Effector CD8-positive, alpha-beta T cell (primary cell): ENCODE data around the gene BHLHE23.

ENCODE experiments used
- DNase-seq: peaks from one replicate; lab custom pipeline; 2025; lab: John Stamatoyannopoulos, UW

Gene BHLHE23

DNA sequence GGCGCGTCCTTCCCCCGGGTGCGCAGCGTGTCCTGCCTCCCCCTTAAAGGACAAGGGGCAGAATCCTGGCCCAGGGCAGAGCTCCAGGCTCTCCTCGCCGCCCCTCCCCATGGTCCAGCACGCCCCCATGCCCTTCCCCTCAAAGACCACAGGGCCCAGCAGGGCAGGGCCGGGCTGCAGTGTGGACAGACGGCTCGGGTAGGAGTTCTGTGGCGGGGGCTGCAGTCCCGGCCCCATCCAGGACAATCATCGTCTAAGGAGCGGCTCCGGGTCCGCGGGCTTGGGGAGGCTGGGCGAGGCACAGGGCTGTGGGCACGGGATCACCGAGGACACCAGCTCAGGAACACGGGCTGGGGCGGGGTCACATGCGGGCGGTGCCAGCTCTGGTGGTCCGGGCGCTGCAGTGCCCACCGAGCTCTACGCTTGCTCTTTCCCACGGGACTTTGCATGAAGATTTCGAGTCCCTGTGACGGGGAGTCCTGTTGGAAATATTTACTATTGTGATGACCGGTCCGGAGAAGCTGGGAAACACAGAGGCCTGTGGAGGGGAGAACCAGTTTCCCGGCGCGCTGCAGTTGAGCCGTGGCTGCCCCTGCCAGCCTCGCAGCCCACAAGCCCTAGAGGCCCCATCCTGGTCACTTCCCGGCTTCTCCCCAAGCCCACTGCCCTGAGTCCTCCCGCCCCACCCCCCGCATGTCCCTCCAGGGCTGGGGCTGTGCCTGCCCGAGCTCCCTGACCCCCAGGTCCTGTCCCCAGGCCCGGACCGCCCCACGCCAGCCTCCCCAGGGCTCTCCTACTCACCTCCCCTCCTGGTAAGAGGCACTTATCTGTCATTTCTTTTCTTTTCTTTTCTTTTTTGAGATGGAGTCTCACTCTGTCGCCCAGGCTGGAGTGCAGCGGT is 33.7 kb downstream of the BHLHE23 start:
- DNase-seq = no peak

DNA sequence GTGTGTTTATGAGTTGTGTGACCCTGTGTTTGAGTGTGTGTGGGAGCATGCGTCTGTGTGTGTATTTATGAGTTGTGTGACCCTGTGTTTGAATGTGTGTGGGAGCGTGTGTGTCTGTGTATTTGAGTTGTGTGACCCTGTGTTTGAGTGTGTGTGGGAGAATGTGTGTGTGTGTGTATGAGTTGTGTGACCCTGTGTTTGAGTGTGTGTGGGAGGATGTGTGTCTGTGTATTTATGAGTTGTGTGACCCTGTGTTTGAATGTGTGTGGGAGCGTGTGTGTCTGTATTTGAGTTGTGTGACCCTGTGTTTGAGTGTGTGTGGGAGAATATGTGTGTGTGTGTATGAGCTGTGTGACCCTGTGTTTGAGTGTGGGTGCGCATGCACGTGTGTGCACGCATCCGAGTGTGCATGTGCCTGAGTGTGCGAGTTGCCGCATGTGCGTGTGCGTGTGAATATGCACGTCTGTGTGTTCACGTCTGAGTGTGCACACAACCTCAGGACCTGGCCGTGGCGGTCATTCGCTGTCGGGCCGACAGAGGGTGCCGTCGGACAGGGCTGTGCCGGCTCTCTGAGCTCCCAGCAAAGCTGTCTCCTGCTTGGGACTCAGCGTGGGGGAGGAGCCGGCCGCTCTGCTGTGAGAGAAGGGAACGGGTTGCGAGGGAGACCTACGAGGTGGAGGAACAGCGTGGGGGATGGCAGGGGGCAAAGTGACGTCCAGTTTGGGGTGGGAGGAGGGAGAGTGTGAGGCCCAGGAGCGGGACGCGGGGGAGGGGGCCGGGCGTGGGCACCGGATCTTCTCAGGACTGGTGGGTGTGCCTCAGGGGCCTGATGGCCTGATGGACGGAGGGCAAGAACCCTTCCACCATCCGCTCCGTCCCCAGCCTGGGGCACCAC is 34.6 kb downstream of the BHLHE23 start:
- DNase-seq = peak; percentile 73

DNA sequence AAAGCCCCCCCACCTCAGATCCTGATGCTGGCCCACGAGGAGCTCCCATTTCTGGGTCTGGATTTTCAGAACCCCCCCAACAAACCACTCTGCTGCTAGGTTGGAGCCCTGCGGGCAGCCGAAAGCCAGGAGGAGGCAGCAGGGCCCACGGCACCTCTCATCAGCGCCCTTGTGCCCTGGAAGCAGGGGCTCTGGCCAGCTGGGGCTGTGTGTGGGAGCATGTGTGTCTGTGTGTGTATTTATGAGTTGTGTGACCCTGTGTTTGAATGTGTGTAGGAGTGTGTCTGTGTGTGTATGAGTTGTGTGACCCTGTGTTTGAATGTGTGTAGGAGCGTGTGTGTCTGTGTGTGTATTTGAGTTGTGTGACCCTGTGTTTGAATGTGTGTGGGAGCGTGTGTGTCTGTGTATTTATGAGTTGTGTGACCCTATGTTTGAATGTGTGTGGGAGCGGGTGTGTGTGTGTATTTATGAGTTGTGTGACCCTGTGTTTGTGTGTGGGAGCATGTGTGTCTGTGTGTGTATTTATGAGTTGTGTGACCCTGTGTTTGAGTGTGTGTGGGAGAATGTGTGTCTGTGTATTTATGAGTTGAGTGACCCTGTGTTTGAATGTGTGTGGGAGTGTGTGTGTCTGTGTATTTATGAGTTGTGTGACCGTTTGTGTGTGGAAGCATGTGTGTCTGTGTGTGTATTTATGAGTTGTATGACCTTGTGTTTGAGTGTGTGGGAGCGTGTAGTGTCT is 35.4 kb downstream of the BHLHE23 start:
- no peak for DNase-seq

- no peak for DNase-seq
These were observed 36.2 kb downstream of the BHLHE23 start for GRCh38 chr20:62970307-62971210.

GRCh38 chr20:62969939-62970306 is 36.8 kb downstream of the BHLHE23 start:
- no peak for DNase-seq

DNA sequence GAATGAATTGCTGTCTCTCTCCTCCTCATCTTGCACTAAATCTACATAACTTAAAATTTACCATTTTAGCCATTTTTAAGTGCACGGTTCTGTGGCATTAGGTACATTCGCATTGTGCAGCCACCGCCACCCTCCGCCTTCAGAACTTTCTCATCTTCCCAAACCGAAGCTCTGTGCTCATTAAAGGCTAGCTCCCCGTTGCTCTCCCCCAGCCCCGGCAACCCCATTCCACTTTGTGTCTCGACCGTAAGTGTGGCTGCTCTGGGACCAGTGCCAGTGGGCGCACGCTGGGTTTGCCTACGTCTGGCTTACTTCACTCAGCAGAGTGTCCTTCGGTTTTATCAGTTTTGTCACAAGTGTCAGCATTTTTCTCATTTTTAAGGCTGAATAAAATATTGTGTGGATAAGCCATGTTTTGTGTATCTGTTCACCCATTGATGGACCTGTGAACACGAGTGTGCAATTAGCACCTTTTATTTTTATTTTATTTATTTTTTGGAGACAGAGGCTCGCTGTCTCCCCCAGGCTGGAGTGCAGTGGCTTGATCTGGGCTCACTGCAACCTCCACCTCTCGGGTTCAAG is 37.5 kb downstream of the BHLHE23 start:
- DNase-seq = no peak

GRCh38 chr20:62968378-62969178 is 38.2 kb downstream of the BHLHE23 start:
- DNase-seq = no peak

GRCh38 chr20:62967628-62968351 is 39.0 kb downstream of the BHLHE23 start:
- DNase-seq = no peak

- DNase-seq = no peak
These were observed 39.6 kb downstream of the BHLHE23 start for GRCh38 chr20:62967149-62967501.

GRCh38 chr20:62966212-62967148 is 40.3 kb downstream of the BHLHE23 start:
- no peak for DNase-seq

- DNase-seq = no peak
These were observed 41.4 kb downstream of the BHLHE23 start for GRCh38 chr20:62965363-62965771.

GRCh38 chr20:62964700-62965099 is 42.1 kb downstream of the BHLHE23 start:
- no peak for DNase-seq

- no peak for DNase-seq
These were observed 43.0 kb downstream of the BHLHE23 start for GRCh38 chr20:62963614-62964397.

- no peak for DNase-seq
These were observed 43.7 kb downstream of the BHLHE23 start for GRCh38 chr20:62962891-62963613.

DNA sequence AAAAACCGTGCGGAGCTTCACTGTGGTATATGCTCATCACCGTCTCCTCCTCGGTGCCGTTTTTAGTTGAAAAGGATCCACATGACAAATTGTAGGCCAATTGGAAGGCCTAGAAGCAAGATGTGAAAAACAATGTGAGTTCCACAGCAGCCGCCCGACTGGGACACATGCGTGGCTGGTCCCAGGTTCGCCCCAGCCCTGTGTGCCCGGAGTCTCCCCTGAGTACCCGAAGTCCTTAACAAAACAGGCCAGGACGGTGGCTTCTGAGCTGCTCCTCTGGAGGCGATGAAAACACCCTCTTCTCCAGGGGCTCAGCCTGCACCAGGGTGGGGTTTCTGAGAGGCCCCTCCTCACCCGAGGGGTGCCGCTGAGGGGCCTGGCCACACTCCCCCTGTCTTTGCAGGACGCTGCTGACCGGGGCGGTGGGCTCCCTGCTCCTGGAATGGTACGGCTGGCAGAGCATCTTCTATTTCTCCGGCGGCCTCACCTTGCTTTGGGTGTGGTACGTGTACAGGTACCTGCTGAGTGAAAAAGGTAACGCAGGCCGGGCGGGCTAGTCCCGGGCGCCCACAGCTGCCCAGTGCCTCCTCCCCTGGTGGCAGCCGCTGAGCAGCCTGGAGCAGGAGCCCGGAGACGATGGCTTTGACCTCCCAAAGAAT is 44.4 kb downstream of the BHLHE23 start:
- no peak for DNase-seq

DNA sequence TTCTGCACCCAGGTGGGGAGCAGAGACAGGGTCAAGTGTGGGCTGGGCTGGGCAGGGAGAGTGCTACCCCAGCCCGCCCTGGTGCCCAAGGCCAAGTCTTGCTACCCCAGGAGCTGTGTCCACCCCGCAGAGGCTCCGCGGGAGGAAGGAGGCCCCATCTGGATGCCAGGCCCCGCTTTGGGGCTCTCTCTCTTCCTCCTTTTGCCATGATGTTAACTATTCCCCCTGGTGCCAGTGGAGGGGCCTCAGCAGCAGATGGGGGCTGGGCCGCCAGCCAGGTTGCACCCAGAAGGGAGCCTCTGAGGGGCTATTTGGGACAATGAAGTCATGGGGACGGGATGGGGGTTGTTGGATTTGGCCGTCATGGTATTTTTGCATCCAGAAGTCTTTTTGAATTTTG is 45.0 kb downstream of the BHLHE23 start:
- DNase-seq = no peak
